Body of pancreas (tissue), 4 donors: ENCODE measurements around the gene SHANK1.

Source experiments
- CTCF ChIP-seq, 7 experiments: fragments of 450-650 bp in 4 of 7; fragments of 200-600 bp in 3 of 7; sonication (generic) in 3 of 7; IDR thresholded peaks; one replicate each; pipeline ENCODE4 v1.5.1; 2016 to 2019; ENCODE audit warnings: antibody characterized with exemption in 7 of 7
- POLR2A ChIP-seq, 3 donors: fragments of 450-650 bp; IDR thresholded peaks; one replicate each; pipeline ENCODE4 v1.6.1; 2016; ENCODE audit warnings: antibody characterized with exemption in 3 of 3, mild to moderate bottlenecking in 2 of 3

- TF ChIP-seq CTCF (IDR thresholded peaks at IDR 0.05) (no peak), POLR2A (IDR thresholded peaks at IDR 0.05) (peak in 1 of 3 donors; percentile 25)
Measured at GRCh38 chr19:50723069-50723468, 3.5 kb upstream of the SHANK1 start, which contains the start of gene CLEC11A.
